ENCODE data around the gene AUTS2.

GRCh38 chr7:70459546-70459945 lies 861.3 kb downstream of the AUTS2 start:
- no peak for TF ChIP-seq POLR2A (IDR thresholded peaks at IDR 0.05)
- TF ChIP-seq CTCF (IDR thresholded peaks at IDR 0.05): no peak

All from breast epithelium (tissue), 3 donors.